Calu3 (cell line): ENCODE measurements around the gene MAGI1. TPM values are rescaled to one million over a fixed set of nuclear protein-coding genes. Genes with fewer than 3 reads are reported as not detected.

Experiments
- BruUV-seq: library from RNA; stranded (reverse); fragments of 400-500 nt; replicated peaks from 2 replicates; lab custom pipeline; 2021; lab: Mats Ljungman, UMichigan
- CTCF ChIA-PET: fragments of 300-600 bp; sonication (Branson Sonifier 250); formaldehyde crosslinking; loops from one replicate; lab custom pipeline; 2022; ENCODE audit warnings: antibody characterized with exemption; lab: Charles Lee
- DNase-seq: peaks from one replicate; pipeline ENCODE4 v3.0.0; 2022
- H3K27ac Mint-ChIP-seq: one replicate; pipeline ENCODE4 v1.8.0; 2022; ENCODE audit warnings: mixed read lengths; ENCODE audit not compliant: unreplicated experiment
- H3K27me3 Mint-ChIP-seq: one replicate; pipeline ENCODE4 v1.8.0; 2022; ENCODE audit warnings: mixed read lengths; ENCODE audit not compliant: unreplicated experiment
- H3K36me3 Mint-ChIP-seq: one replicate; pipeline ENCODE4 v1.8.0; 2022; ENCODE audit warnings: mild to moderate bottlenecking, moderate library complexity, mixed read lengths; ENCODE audit not compliant: insufficient read depth, unreplicated experiment
- H3K4me1 Mint-ChIP-seq: one replicate; pipeline ENCODE4 v1.8.0; 2022; ENCODE audit warnings: mild to moderate bottlenecking, low read depth, mixed read lengths; ENCODE audit not compliant: unreplicated experiment
- H3K4me3 Mint-ChIP-seq: one replicate; pipeline ENCODE4 v1.8.0; 2022; ENCODE audit warnings: mild to moderate bottlenecking, low read depth, moderate library complexity, mixed read lengths; ENCODE audit not compliant: unreplicated experiment
- H3K9me3 Mint-ChIP-seq: one replicate; pipeline ENCODE4 v1.8.0; 2022; ENCODE audit warnings: low read depth, mixed read lengths; ENCODE audit not compliant: unreplicated experiment
- CTCF ChIP-seq: fragments of 200-600 bp; IDR thresholded peaks from one replicate; pipeline ENCODE4 v1.8.0; 2022; ENCODE audit warnings: antibody characterized with exemption; ENCODE audit not compliant: unreplicated experiment
- intact Hi-C: fragments of 100-400 bp; cut with micrococcal nuclease; formaldehyde crosslinking; loops from one replicate; pipeline ENCODE4 v1.10.0; 2022; ENCODE audit not compliant: unreplicated experiment
- total RNA-seq: library from RNA; stranded (reverse); gene quantifications from 2 replicates; pipeline ENCODE4 v1.2.3, GENCODE V29; 2022

Gene MAGI1
- total RNA-seq, 1 experiment from 2014 or later = 76.4 TPM

- Mint-ChIP-seq H3K4me3 (no peak overlapping the region), H3K4me1 (peaks cover 20% of the 10 kb centered on the region), H3K27ac (no peak overlapping the region), H3K9me3 (no peaks in the 10 kb centered on the region), H3K36me3 (no peaks in the 10 kb centered on the region), H3K27me3 (no peaks in the 10 kb centered on the region)
- no peak for DNase-seq
- CTCF ChIA-PET = no interaction called here
- no TSS peak for BruUV-seq
- no peak for TF ChIP-seq CTCF
- intact Hi-C loops = loop anchor here (10.0 kb wide), 1 partner anchor 90 kb away; no protein-coding TSS in a partner anchor
Measured at GRCh38 chr3:65664931-65665330, 373.8 kb downstream of the MAGI1 start.

GRCh38 chr3:65664446-65664845 is 374.3 kb downstream of the MAGI1 start:
- no TSS peak for BruUV-seq
- Mint-ChIP-seq H3K4me1 (peaks cover 20% of the 10 kb centered on the region), H3K27ac (no peak overlapping the region), H3K27me3 (no peaks in the 10 kb centered on the region), H3K9me3 (no peaks in the 10 kb centered on the region), H3K36me3 (no peaks in the 10 kb centered on the region), H3K4me3 (no peak overlapping the region)
- no peak for DNase-seq
- TF ChIP-seq CTCF = no peak
- CTCF ChIA-PET = no interaction called here
- intact Hi-C loops = loop anchor here (10.0 kb wide), 1 partner anchor 90 kb away; no protein-coding TSS in a partner anchor

- Mint-ChIP-seq H3K27ac (no peak overlapping the region), H3K9me3 (no peaks in the 10 kb centered on the region), H3K36me3 (no peaks in the 10 kb centered on the region), H3K4me3 (no peak overlapping the region), H3K27me3 (no peaks in the 10 kb centered on the region), H3K4me1 (peaks cover 20% of the 10 kb centered on the region)
- intact Hi-C loops = loop anchor here (10.0 kb wide), 1 partner anchor 87 kb away; no protein-coding TSS in a partner anchor
- no peak for DNase-seq
- no peak for TF ChIP-seq CTCF
- BruUV-seq = no TSS peak
- CTCF ChIA-PET = no interaction called here
Measured at GRCh38 chr3:65662095-65662494, 376.6 kb downstream of the MAGI1 start.

- Mint-ChIP-seq H3K4me3 (no peak overlapping the region), H3K4me1 (peaks cover 6% of the 10 kb centered on the region), H3K9me3 (no peaks in the 10 kb centered on the region), H3K36me3 (no peaks in the 10 kb centered on the region), H3K27me3 (no peaks in the 10 kb centered on the region), H3K27ac (no peak overlapping the region)
- TF ChIP-seq CTCF = no peak
- no peak for DNase-seq
- CTCF ChIA-PET = no interaction called here
- no TSS peak for BruUV-seq
- intact Hi-C loops = loop anchor here (10.0 kb wide), 1 partner anchor 85 kb away; no protein-coding TSS in a partner anchor
Measured at GRCh38 chr3:65660000-65660598, 378.6 kb downstream of the MAGI1 start.
